GM12892 (cell line): Measurements from ENCODE around the gene OR52M1.

Experiments
- POLR2A ChIP-seq: IDR thresholded peaks from 2 replicates; pipeline ENCODE4 v1.6.1; 2011; ENCODE audit warnings: low read depth, low read length, control low read depth
- POLR2AphosphoS5 ChIP-seq: IDR thresholded peaks from 2 replicates; pipeline ENCODE4 v1.6.1; 2011; ENCODE audit warnings: low read depth, low read length, control low read depth

DNA sequence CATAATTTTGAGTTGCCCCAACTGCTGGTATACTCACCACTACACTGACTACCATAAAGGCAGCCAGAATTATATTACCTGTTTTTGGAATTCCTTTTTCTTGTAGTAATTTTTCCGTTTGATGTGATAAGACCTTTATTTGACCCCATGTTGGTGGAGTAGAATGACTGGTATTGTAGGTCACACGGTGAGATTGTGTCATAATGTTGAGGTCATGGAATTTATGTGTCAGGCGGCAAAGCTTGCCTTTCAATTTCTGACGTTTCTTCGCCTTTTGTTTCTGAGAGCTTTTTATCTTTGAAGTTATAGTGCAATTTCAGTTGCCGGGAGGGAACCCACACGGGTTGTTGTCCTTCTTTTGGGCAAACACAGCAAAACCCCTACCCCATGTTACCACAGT, 49.5 kb upstream of the OR52M1 start:
- no peak for TF ChIP-seq POLR2AphosphoS5
- TF ChIP-seq POLR2A: no peak
